OCI-LY7 (cell line): Measurements from ENCODE around the gene BMPER.

ENCODE experiments used
- EZH2phosphoT487 ChIP-seq: fragments of 200-600 bp; sonication (generic); IDR thresholded peaks from 2 replicates; pipeline ENCODE4 v1.6.1; 2018; ENCODE audit warnings: low read depth, borderline replicate concordance, mild to moderate bottlenecking, mixed run types, antibody characterized with exemption, low read length, moderate library complexity, mixed read lengths
- TF ChIP-seq, protein P1 (sequence below): fragments of 200-600 bp; sonication (generic); conservative IDR thresholded peaks from 2 replicates; pipeline ENCODE4 v1.5.1; 2014; ENCODE audit warnings: mild to moderate bottlenecking, antibody characterized with exemption, low read length, moderate library complexity, mixed read lengths

DNA sequence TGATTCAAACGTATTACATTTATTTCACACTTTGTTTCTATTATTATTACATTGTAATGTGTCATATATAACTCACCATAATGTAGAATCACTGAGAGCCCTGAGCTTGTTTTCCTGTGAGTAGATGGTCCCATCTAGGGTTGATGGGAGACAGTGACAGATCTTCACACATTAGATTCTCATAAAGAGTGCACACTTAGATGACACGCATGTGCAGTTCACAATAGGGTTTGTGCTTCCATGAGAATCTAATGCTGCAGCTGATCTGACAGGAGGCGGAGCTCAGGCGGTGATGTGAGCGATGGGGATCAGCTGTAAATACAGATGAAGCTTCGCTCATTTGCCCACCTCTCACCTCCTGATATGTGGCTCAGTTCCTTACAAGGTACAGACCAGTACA is 36.1 kb downstream of the BMPER start:
- TF ChIP-seq, protein P1, sequence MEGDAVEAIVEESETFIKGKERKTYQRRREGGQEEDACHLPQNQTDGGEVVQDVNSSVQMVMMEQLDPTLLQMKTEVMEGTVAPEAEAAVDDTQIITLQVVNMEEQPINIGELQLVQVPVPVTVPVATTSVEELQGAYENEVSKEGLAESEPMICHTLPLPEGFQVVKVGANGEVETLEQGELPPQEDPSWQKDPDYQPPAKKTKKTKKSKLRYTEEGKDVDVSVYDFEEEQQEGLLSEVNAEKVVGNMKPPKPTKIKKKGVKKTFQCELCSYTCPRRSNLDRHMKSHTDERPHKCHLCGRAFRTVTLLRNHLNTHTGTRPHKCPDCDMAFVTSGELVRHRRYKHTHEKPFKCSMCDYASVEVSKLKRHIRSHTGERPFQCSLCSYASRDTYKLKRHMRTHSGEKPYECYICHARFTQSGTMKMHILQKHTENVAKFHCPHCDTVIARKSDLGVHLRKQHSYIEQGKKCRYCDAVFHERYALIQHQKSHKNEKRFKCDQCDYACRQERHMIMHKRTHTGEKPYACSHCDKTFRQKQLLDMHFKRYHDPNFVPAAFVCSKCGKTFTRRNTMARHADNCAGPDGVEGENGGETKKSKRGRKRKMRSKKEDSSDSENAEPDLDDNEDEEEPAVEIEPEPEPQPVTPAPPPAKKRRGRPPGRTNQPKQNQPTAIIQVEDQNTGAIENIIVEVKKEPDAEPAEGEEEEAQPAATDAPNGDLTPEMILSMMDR: no peak
- TF ChIP-seq EZH2phosphoT487: no peak
